Activated CD4-positive, alpha-beta T cell treated with anti-CD3 and anti-CD28 coated beads for 24 hours (primary cell): ENCODE data around the gene ADAT3.

Experiments
- DNase-seq, 2 donors: peaks; one replicate each; pipeline ENCODE4 v3.0.0-alpha.2; 2020; ENCODE audit warnings: low read depth in 2 of 2

Gene ADAT3

DNA sequence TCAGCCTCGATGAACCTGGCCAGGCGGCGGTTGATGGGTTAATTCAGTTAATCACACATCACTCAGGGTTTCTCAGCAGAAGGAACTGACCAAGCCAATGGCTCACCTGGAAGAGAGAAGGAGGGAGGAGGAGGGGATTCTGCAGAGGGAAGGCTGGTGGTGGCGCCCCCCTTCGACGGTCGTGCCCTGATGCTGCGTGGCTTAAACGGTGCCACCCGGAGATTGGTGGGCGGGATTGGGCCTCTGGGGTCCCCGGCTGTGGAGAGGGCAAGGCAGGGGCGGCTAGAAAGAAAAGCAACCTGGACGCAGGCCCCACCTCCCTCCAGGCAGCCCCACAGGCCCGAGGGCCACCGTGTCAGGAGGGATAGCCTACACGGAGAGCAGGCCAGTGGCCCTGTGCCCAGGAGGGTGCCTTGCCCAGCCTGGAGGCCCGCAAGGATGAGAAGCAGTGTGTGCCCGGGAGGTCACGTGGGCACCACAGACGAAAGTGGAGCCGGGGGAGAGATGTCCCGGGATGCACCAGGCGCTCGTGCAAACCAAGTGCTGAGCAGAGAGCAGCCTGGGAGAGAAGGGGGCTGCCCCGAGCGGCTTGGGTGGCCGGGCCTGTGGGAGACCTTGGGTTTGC is 51.8 kb downstream of the ADAT3 start:
- no peak for DNase-seq

DNA sequence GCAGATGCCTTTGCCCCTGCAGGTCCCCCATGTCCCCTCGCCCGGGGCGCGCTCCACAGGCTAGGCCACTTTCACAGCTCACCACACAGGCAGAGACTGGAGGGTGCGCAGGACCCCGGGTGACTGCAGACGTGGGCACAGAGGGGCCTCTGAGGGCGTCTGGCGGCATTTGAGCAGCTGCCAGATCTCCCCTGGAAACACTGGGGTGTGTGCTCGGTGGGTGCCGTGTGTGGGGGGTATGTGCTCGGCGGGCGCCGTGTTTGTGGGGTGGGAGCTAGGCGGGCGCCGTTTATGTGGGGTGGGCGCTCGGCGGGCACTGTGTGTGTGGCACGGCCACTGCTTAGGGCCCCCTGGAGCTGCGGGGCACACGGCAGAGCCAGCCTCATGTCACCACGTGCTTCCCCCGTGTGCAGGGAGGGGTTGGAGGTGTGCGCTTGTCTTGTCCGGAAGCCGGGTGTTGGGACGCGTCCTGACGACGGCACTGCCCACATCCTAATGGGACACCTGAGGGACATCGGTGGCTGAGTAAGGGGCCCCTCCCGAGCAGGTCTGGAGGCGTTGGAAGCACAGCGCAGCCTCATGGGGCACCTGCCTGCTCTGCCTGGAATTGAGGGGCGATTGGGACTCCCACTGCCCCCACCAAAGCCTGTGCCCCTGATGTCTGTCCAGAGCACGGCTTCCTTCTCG is 52.5 kb downstream of the ADAT3 start:
- DNase-seq: no peak

DNA sequence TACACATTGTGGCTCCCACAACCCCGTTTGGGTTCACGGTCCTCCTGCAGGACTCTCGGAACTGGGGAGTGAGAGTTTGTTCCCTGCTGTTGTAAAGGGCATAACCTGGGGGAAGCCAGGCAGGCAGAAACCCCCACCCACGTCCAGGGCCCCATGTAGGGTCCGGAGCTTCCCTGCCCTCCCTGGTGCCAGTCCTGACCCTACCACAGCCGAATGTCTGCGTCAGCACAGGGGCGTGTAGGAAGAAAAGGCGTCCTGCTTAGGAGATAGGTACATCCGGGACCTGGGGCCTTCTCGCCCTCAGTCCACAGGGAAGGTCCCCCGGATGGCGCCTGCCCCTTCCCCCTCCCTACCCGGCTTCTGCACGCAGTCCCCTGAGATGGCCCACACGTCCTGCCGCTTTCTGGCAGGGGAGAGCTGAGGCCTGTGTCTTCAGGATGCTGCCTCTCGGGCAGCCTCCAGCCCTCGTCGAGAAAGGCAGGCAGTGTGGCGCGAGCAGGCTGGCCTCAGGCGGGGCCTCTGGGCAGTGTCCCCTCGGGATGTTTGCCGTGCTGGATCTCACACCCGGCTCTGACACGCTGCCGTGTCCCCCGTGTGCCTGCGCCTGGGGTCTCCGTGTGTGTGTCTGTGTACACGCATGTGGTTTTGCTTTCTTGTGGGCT is 54.9 kb downstream of the ADAT3 start:
- no peak for DNase-seq

DNA sequence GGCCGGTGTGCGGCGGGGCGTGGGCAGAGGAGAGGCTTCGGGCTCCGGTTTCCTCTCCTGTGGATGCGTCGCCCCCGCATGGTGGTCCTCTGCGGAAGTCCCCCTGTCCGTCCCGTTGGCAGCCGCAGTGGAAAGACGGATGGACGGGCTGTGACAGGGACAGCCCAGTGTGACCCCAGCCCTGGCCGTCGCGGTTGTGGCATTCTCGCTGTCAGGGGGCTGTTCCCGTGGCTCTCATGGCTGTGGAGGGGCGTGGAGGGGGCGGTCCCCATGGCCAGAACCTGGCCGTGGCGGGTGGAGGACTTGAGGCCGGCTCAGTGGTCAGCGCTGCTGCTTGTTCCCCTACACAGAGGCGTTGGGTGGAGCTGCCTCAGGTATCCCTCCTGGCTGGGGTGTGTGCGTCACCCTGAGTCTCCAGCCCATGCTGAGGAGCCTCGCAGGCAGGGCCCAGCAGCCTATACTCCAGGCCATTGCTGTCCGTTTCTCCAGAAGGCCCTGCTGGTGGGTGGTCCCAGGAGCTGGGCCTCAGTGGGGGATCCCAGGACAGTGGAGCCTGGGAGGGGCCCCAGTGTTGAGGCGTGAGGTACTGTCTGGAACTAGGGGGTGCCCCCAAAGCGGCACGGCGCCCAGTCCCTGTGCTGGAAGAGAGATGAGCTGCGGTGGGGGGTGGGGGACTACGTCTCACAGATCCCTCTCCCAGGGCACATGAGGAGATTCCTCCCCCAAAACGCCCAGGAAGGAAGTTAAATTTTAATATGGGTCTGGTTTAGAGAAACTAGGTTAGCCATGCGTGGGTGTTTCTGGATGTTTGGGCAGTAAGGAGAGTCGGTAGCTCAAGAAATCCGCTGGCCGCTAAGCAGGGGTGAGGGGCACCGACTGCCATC is 56.0 kb downstream of the ADAT3 start:
- no peak for DNase-seq

DNA sequence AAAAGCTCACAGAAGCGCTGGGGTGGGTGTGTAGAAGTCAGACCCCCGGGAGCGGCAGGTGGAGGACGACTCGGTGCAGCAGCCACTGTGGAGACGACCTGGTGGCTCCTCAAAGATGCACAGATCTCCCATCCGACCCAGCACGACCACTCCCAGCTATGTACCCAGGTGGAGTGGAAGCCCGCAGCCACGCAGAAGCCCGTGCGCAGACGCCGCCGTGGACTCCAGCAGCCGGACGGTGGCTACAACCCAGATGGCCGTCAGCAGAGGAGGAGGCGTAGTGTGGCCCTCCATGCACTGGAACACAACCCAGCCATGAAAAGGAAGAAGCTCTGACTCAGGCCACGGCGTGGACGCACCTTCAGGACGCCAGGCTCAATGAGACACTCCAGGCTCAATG is 57.5 kb downstream of the ADAT3 start:
- no peak for DNase-seq
